OCI-LY7 (cell line): Measurements from ENCODE around the gene PLEKHA6. TPM values are rescaled to one million over a fixed set of nuclear protein-coding genes. Genes with fewer than 3 reads are reported as not detected.

Source experiments
- BruUV-seq: library from RNA; stranded (reverse); fragments of 400-500 nt; replicated peaks from 2 replicates; lab custom pipeline; 2021; lab: Mats Ljungman, UMichigan
- CTCF ChIA-PET: fragments of 300-600 bp; sonication (Branson Sonifier 250); formaldehyde crosslinking; loops from one replicate; lab custom pipeline; 2022; ENCODE audit warnings: antibody characterized with exemption; ENCODE audit not compliant: unreplicated experiment; lab: Charles Lee
- POLR2A ChIA-PET: fragments of 300-600 bp; sonication (Branson Sonifier 250); formaldehyde crosslinking; loops from one replicate; lab custom pipeline; 2022; ENCODE audit warnings: antibody characterized with exemption; lab: Charles Lee
- DNase-seq: peaks from one replicate; pipeline ENCODE4 v3.0.0-alpha.2; 2015; ENCODE audit warnings: low spot score
- H2AFZ ChIP-seq: fragments of 200-600 bp; sonication (generic), shearing (Covaris generic); 2 replicates; pipeline ENCODE4 v1.6.1; 2014; ENCODE audit warnings: mild to moderate bottlenecking, antibody characterized with exemption, low read length, moderate library complexity
- H3K27ac ChIP-seq: fragments of 200-600 bp; sonication (generic); 2 replicates; pipeline ENCODE4 v1.5.1; 2014; ENCODE audit warnings: mixed run types, low read depth, mild to moderate bottlenecking, moderate library complexity, low read length, inconsistent platforms; ENCODE audit not compliant: poor library complexity, severe bottlenecking
- H3K36me3 ChIP-seq: fragments of 200-600 bp; sonication (generic); 2 replicates; pipeline ENCODE4 v1.6.1; 2014; ENCODE audit warnings: mild to moderate bottlenecking, antibody characterized with exemption, low read length, moderate library complexity, mixed read lengths; ENCODE audit not compliant: insufficient read depth
- H3K4me1 ChIP-seq: fragments of 200-600 bp; sonication (generic); 2 replicates; pipeline ENCODE4 v1.5.1; 2014; ENCODE audit warnings: mild to moderate bottlenecking, low read length; ENCODE audit not compliant: insufficient read depth, poor library complexity, severe bottlenecking
- H3K4me2 ChIP-seq: fragments of 200-600 bp; sonication (generic); 2 replicates; pipeline ENCODE4 v1.6.1; 2014; ENCODE audit warnings: mild to moderate bottlenecking, low read length
- H3K4me3 ChIP-seq: fragments of 200-600 bp; sonication (generic); 2 replicates; pipeline ENCODE4 v1.5.1; 2014; ENCODE audit warnings: mild to moderate bottlenecking, low read depth, low read length; ENCODE audit not compliant: poor library complexity, severe bottlenecking
- H3K79me2 ChIP-seq: fragments of 200-600 bp; sonication (generic); 2 replicates; pipeline ENCODE4 v1.6.1; 2016; ENCODE audit warnings: low read depth, mild to moderate bottlenecking, low read length, moderate library complexity, mixed read lengths; ENCODE audit not compliant: insufficient read depth
- H3K9me2 ChIP-seq: fragments of 200-600 bp; sonication (generic); 2 replicates; pipeline ENCODE4 v1.6.1; 2016; ENCODE audit warnings: mild to moderate bottlenecking, low read length, mixed read lengths; ENCODE audit not compliant: insufficient read depth
- H3K9me3 ChIP-seq: fragments of 200-600 bp; sonication (generic); 2 replicates; pipeline ENCODE4 v1.6.1; 2014; ENCODE audit warnings: mild to moderate bottlenecking, mixed run types, low read length, mixed read lengths
- H4K20me1 ChIP-seq: fragments of 200-600 bp; sonication (generic); 2 replicates; pipeline ENCODE4 v1.6.1; 2014; ENCODE audit warnings: mild to moderate bottlenecking, antibody characterized with exemption, low read length, moderate library complexity, mixed read lengths; ENCODE audit not compliant: insufficient read depth
- CTCF ChIP-seq: fragments of 200-600 bp; sonication (generic); conservative IDR thresholded peaks from 2 replicates; pipeline ENCODE4 v1.5.1; 2014; ENCODE audit warnings: mild to moderate bottlenecking, antibody characterized with exemption, low read length, moderate library complexity, mixed read lengths
- EZH2phosphoT487 ChIP-seq: fragments of 200-600 bp; sonication (generic); IDR thresholded peaks from 2 replicates; pipeline ENCODE4 v1.6.1; 2018; ENCODE audit warnings: low read depth, borderline replicate concordance, mild to moderate bottlenecking, mixed run types, antibody characterized with exemption, low read length, moderate library complexity, mixed read lengths
- intact Hi-C: fragments of 100-400 bp; cut with micrococcal nuclease; formaldehyde crosslinking; loops from one replicate; pipeline ENCODE4 v1.10.0; 2022; ENCODE audit not compliant: unreplicated experiment
- total RNA-seq, 2 experiments: library from RNA; depleted of rRNA in 1 of 2; stranded (reverse); fragments of >200 nt in 1 of 2; shearing (Covaris generic) in 1 of 2; gene quantifications; 2 replicates each; pipeline ENCODE4 v1.2.3, GENCODE V29; 2014 to 2022

The PLEKHA6 gene
- total RNA-seq, 2 experiments from 2014 or later: not detected

- Histone ChIP-seq H3K4me2 (no peak overlapping the region), H3K36me3 (no peaks in the 10 kb centered on the region), H3K9me2 (no peaks in the 10 kb centered on the region), H3K4me3 (no peak overlapping the region), H4K20me1 (no peaks in the 10 kb centered on the region), H3K79me2 (no peaks in the 10 kb centered on the region), H3K9me3 (no peaks in the 10 kb centered on the region), H3K27ac (no peak overlapping the region), H3K4me1 (peaks cover 2% of the 10 kb centered on the region), H2AFZ (no peak overlapping the region)
- POLR2A ChIA-PET: no interaction called here
- no peak for TF ChIP-seq CTCF
- CTCF ChIA-PET: no interaction called here
- intact Hi-C loops: no loop called here
- BruUV-seq: no TSS peak
- no peak for DNase-seq
Observed at GRCh38 chr1:204267191-204267601, 92.5 kb downstream of the PLEKHA6 start.

GRCh38 chr1:204266504-204267034 lies 93.2 kb downstream of the PLEKHA6 start:
- Histone ChIP-seq H3K4me2 (no peak overlapping the region), H3K4me1 (no peaks in the 10 kb centered on the region), H3K27ac (no peak overlapping the region), H4K20me1 (no peaks in the 10 kb centered on the region), H3K9me3 (no peaks in the 10 kb centered on the region), H3K79me2 (no peaks in the 10 kb centered on the region), H3K4me3 (no peak overlapping the region), H3K36me3 (no peaks in the 10 kb centered on the region), H2AFZ (no peak overlapping the region), H3K9me2 (no peaks in the 10 kb centered on the region)
- POLR2A ChIA-PET: no interaction called here
- TF ChIP-seq CTCF: no peak
- TF ChIP-seq EZH2phosphoT487: no peak
- CTCF ChIA-PET: no interaction called here
- intact Hi-C loops: no loop called here
- no TSS peak for BruUV-seq
- DNase-seq: no peak

GRCh38 chr1:204265665-204266064 lies 94.1 kb downstream of the PLEKHA6 start:
- no peaks in the 10 kb centered on the region for H4K20me1 ChIP-seq
- no peaks in the 10 kb centered on the region for H3K9me3 ChIP-seq
- no peak overlapping the region for H3K4me2 ChIP-seq
- no peaks in the 10 kb centered on the region for H3K4me1 ChIP-seq
- no peaks in the 10 kb centered on the region for H3K79me2 ChIP-seq
- POLR2A ChIA-PET: no interaction called here
- H2AFZ ChIP-seq: no peak overlapping the region
- no TSS peak for BruUV-seq
- TF ChIP-seq CTCF (no peak), EZH2phosphoT487 (no peak)
- CTCF ChIA-PET: no interaction called here
- H3K4me3 ChIP-seq: no peak overlapping the region
- no peaks in the 10 kb centered on the region for H3K36me3 ChIP-seq
- H3K9me2 ChIP-seq: no peaks in the 10 kb centered on the region
- DNase-seq: no peak
- H3K27ac ChIP-seq: no peak overlapping the region
- intact Hi-C loops: no loop called here
